ENCODE data around the gene CADM1.

- TF ChIP-seq EZH2phosphoT487 (IDR thresholded peaks at IDR 0.05; ENCODE audit: borderline replicate concordance, low read length) (no peak), CTCF (IDR thresholded peaks at IDR 0.05; ENCODE audit: low read depth, low read length, poor library complexity, severe bottlenecking) (no peak)
Measured at GRCh38 chr11:115345361-115345760, 158.9 kb downstream of the CADM1 start.
